ENCODE measurements around the gene CD1E.
"Not testable (repeated sequence)": the region's sequence is repeated elsewhere in the genome, so short reads cannot be mapped to it uniquely, and the experiment has no call there.

Gene CD1E

DNA sequence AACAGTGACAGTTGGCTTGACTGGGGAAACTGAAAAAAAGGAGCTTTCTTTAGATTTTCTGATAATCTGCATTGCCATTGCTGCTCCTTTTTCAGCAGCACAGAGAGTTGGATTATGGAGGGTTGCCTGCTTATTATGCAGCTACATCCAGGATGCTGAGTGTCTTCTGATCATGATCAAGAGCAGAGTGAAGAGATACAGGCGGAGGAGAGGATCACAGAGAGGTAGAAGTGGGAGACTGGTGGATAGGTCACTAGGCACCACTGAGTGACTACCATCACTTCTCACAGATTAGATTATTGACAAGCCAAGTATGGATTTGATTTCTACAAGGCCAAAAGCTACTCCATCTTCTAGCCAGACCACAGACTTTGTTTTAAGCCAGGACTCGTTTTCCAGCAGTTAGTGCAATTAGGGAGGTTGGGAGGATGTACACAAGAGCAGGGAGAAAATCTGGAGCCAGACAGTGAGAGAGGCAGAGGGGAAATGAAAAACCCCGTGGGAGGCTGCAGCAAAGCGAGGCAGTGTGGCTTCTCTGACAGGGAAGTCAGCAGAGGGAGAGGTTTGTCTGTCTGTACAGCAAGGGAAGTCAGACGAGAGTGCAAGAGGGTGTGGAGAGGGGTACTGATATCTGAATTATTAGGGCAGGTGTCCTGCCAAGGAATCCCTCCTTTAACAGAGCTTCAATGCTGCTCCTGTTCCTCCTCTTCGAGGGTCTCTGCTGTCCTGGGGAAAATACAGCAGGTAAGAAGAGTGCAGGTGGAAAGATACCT, at the start of gene CD1E:
TSS of gene CD1E (plus strand) at position 592 of the 773 bp plus-strand sequence. CDS start at position 687, 95 bp downstream.
- DNase-seq, result no peak

- no peak for DNase-seq
Measured at GRCh38 chr1:158310623-158311022, 43.1 kb upstream of the CD1E start.

GRCh38 chr1:158311066-158311465, 42.6 kb upstream of the CD1E start:
- DNase-seq, result no peak

DNA sequence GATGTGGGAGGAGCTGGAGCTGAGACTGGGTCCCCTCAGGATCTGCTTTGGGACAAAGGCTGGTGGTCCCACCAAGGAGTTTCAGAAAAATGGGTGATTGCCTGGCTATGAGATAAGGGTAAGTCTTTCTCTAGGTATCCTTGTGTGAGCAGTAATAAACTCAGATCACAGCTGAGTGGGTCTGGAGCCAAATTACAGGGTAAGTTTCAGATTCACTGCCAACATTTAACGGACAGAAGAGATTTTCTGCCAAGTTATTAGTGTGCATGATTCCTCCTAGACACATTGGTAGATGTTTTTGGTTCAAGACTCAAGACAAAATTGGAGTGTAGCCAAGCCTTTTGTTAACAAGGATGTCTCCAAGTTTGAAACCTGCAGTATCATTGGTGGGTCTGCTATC, 29.8 kb upstream of the CD1E start:
- no peak for DNase-seq

DNA sequence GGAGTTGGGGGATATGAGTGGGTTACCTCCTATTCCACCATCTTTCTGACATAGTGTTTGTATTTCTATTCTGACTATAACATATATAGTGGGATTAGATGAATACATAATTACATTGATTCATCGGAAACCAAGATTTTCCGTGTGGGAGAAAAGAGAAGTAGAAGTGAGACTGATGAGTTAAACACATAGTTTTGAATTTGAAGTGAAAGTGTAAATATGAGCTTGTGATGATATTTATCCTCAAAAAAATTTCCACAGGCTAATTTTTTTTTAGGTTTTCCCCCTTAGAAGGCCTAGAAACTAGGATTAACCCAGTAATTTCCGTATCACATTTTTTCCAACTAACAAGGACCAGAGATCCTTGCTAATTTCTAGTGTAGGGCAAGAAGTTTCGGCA, 29.3 kb upstream of the CD1E start:
- DNase-seq, result no peak

GRCh38 chr1:158327481-158327880, 26.2 kb upstream of the CD1E start:
- DNase-seq, result no peak

GRCh38 chr1:158328426-158328825, 25.3 kb upstream of the CD1E start:
- DNase-seq, result no peak

GRCh38 chr1:158329300-158329699, 24.4 kb upstream of the CD1E start:
- DNase-seq, result no peak

GRCh38 chr1:158329733-158330132, 24.0 kb upstream of the CD1E start:
- no peak for DNase-seq

DNA sequence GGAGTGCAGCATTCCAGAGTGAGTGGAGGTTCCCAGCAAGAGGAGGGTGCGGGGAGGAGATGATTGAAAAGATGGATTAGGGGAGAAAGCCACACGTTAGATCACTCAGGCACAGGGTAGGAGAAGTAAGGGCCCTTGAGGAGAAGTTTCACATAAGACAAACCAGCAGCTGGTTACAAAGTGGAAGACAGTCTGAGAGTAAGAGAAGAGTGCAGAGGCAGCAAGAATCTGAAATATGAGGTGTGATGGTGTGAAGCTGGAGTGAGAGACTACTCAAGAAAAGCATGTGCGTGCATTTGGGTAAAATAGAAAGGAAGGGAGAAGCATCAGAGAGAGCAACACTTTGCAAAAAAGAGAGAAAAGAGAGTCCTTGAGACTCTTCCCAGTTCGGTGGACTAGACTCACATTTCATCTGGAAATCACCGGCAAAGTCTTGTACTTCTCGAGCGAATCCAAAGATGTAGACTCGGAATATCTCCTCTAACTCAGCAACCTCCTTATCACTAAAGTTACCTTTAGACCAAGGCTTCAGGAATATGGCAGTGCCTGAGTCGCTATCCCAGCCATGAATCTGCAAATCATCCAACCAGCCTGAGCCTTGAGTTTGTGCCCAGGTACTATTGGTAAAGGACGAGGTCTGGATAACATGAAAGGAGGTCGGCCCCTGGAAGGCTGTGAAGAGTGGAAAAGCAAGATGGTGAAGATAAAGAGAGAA, 23.1 kb upstream of the CD1E start:
- no peak for DNase-seq

GRCh38 chr1:158331106-158331425, 22.6 kb upstream of the CD1E start:
- no peak for DNase-seq

DNA sequence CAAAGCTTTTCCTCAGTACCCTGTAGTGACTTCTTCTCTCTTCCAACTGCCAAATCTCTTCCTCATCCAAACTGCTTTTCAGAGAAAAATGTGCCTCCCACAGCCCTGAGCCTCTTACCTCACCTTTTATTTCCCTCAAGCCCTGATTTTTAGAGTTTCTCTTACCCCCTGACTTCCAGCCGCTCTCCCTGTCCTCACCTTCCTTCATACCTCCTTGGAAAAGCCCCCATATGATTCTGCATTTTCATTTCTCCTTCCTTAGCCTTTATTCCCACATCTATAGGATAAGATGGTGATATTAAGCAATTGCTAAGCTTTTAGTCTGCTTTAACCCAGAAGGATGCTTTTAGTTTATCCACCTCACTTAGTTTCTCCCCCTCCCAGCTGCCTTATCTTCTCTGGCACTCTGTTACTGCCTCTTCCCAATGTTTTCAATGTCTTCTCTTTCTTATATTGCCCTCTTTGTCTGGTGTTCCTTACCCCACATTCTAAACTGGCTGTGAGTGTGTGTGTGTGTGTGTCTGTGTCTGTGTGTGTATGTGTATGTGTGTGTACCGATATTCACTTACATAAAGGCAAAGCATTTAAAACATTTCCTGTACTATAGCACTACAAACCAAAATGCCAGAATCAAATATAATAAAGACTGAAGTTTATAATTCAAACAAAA, 22.1 kb upstream of the CD1E start, which contains the start of gene CD1B:
TSS of gene CD1B (minus strand) at position 51 of the 670 bp plus-strand sequence. CDS start 108 bp downstream, outside the sequence.
- DNase-seq, result no peak

- no peak for DNase-seq
Measured at GRCh38 chr1:158333405-158334155, 20.1 kb upstream of the CD1E start.

DNA sequence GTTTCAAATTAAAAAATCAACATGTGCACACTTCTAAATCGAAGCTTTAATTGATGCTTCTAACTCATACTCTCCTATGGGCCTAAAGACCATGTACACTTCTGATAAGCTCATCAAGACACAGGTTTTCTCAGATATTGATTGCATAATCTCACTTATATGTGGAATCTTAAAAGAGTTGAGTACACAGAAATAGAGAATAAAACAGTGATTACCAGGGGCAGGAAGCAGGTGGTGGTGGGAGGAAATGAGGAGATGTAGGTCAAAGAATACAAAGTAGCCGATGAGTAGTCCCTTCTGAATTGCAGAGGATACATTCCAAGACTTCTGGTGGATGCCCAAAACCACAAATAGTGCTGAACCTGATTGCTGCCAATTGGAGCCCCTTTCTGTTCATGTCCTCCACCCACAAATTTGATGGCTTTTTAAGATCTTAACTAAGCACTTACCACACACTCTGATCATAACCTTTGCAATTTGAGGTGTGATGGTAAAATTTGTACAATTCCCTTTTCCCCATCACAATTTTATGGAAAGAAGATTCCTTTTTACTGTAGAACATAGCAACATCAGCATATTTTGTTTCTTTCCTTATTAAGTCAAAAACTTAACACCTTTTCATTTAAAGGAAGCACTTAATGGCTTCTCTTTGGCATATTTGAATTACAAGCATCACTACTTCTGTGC, 19.0 kb upstream of the CD1E start:
- no peak for DNase-seq

DNA sequence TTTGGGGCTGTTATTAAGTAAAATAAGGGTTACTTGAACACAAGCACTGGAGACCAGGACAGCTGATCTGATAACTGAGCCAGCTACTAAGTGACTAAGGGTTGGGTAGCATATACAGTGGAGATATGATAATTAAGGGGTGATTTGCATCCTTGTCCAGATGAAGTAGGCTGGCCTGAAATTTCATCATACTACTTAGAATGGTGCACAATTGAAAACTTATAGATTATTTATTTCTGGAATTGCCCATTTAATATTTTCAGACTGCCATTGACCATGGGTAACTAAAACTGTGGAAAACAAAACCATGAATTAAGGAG, 18.5 kb upstream of the CD1E start:
- no peak for DNase-seq

DNA sequence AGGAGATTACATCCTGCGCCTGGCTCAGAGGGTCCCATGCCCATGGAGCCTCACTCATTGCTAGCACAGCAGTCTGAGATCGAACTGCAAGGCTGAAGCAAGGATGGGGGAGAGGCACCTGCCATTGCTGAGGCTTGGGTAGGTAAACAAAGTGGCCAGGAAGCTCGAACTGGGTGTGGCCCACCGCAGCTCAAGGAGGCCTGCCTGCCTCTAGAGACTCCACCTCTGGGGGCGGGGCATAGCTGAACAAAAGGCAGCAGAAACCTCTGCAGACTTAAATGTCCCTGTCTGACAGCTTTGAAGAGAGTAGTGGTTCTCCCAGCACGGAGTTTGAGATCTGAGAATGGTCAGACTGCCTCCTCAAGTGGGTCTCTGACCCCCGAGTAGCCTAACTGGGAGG, 17.3 kb upstream of the CD1E start:
- not testable (repeated sequence) for DNase-seq

- not testable (repeated sequence) for DNase-seq
Measured at GRCh38 chr1:158348946-158349345, 4.7 kb upstream of the CD1E start.

- DNase-seq, result no peak
Measured at GRCh38 chr1:158354255-158354654, 561 bp downstream of the CD1E start.

GRCh38 chr1:158355773-158356285, 2.1 kb downstream of the CD1E start:
- DNase-seq, result no peak

- no peak for DNase-seq
Measured at GRCh38 chr1:158356616-158357015, 2.9 kb downstream of the CD1E start.

DNA sequence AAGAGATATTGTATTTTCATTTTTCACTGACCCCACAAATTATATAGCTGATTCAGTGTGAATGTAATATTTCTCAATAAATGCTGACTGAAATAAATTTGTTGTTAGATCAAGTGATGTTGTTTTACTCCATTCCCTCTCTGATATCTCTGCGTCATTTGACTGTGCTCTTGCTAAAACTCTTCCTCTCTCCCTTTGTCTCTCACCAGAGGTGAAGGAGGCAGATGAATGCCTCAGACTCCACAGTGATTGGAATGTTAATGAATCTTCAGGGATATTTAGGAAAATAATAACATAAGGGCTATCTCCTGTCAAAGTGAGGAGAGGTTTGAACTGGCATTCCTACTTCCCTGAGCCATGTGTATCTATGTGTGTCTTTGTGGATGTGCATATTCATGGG, 3.7 kb downstream of the CD1E start:
- no peak for DNase-seq

GRCh38 chr1:158362482-158362881, 8.8 kb downstream of the CD1E start:
- no peak for DNase-seq

All from CD4-positive, alpha-beta T cell treated with Interleukin-4 for 4 hours (primary cell).